HG03432 (cell line): ENCODE measurements around the gene EEFSEC.

Experiments used
- ATAC-seq: cut with Tn5 transposase; IDR thresholded peaks from one replicate; pipeline ENCODE4 v1.9.1; 2021; ENCODE audit warnings: mild to moderate bottlenecking, moderate library complexity; ENCODE audit not compliant: unreplicated experiment

Gene EEFSEC

DNA sequence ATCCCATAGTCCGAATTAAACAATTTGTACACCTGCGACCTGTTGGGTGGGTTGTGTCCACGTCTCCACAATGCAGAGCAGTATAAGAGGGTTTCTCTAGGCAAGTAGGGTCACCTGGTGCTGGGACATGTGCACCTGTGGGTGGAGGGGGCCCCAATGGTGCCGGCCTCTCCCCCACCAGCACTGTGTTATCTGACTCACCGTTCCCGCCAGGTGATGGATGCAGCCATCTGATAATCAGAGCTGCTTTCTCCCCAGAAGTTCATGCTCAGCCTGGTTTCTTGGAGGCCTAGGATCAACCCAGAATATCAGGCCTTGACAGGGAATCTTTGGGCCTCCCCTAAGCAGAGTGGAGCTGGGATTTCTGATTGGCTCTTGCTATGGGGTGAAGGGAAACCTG lies 227.4 kb downstream of the EEFSEC start:
- no peak for ATAC-seq

DNA sequence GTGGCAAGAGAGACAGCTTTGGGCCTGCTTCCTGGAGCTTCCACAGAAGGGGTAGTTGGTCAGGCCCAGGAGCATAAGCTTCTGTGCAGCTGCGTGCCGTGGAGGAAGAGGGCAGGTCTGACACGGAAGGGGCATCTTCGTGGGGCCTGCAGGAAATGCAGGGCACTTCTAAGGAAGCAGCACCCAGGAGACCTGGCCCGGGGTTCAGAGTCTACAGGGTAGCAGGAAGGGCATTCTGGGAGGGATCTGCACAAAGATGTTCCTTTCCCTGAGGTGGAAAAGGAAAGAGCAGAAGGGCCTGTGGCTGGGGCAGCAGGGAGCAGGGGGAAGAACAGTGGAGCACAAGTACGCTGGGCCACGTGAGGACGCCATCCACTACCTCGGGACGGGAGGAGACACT lies 228.3 kb downstream of the EEFSEC start:
- no peak for ATAC-seq

DNA sequence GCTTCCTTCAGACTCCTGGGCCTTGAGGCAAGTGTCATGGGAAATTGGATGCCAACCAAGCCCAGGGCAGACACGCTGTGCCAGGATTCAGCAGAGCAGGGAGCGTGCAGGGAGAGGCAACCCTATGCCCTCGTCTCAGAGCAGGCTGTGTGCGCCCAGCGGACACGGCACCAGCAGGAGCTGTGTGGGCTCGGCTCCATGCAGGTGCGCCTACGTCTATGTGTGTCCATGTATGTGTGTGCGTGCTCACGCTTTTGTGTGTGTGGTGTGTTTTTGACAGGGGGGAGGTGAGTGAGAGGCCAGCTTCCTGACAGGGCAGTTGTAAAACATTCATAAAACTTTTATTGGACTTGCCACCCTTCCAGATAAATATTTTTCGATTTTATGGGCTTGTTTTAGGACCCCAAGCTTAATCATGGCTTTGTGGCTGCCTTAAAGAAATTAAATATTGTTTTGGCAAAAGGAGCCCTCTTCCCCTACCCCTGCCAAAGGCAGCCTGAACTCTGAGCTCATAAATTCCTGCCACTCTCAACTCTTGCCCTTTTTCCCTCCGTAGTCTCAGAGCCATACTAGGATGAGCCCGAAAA lies 229.0 kb downstream of the EEFSEC start:
- ATAC-seq = no peak

DNA sequence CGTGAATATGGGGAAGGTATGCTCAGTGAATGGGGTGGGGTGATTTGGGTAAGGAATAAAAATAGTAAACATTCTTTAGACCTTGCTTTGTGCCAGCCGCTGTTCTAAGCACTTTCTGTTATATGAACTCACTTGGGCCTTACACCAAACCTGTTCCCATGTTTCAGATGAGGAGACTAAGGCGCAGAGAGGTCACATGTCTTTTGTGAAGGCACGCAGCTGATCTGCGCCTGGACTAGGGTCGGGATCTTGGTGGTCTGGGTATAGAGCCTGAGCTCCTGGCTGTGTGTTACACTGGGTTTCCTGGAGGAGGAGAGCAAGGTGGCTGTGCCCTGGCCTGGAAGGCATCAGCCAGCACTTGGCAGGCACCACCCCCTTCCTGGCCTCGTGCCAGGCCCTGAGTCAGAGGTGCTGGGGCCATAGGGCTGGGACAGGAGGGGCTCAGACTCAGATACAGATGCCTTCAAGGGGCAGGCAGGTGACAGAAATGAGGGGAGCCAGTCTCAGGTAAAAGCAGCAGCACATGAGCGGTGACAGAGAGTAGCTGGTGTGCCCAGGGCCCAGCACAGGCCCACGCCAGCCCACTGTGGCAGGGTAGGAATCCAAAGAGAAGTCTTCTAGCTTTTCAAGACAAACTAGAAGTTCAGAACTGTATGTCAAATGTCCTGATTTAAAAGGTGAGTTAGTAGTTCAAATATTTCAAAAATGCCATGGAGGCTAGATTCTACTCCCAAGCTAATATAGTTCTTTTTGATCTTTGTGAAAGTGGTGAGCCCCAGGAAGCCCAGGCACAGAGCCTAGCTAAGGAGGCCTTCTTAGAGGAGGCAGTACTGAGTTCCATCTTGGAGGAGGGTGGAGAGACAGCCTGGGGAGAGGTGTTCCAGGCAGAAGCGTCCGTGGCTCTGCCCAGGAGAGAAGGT lies 230.3 kb downstream of the EEFSEC start:
- ATAC-seq = no peak

DNA sequence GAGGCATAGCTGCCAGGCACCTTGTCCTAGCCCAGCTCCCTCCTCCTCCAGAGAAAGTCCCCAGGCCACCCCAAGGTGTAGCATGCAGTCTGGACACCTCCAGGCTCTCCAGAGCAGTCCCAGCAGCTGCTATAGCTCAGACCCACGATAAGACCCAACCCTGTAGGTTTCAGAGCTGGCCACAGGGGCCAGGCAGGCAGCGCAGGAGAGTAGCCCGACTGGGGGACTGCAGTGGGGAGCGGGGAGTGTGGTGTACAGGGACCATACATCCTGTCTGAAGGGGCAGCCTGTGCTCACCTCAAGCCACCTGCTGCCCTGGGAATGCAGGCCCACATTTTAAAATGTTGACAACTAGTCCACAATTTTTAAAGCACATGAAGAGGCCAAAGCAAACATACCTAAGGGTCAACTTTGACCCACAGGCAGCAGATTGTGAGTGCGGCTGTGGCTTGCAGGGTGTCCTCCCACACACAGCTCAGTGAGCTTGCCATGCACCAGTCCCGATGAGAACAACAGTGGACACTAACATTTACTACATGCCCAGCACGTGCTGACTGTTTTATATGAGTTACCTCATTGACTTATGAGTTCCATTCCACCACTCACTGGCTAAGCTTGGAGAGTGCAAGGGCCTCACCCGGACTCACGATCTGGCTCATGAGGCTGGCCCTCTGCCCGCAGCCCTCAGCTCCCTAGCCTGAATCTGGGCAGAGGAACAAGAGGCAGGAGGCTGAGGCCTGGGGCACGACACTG lies 232.0 kb downstream of the EEFSEC start:
- no peak for ATAC-seq

DNA sequence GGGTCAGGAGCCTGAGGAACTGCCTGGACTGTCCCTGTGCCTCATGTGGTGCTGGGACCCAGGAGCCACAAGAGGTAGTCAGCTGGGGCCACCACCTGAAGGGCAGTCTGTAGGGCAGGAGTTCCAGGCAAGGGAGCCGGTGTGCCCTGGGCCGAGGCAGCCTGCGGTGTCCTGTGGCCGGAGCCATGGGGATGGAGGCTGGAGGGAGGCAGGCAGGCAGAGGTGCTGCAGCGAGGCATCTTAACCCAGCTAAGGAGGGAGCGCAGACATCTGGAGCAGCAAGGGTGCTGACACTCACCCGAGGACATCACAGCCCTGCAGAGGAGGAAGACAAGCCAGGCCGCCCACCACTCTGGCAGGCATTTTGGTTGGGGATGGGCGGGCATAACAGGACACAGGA lies 235.7 kb downstream of the EEFSEC start:
- no peak for ATAC-seq

DNA sequence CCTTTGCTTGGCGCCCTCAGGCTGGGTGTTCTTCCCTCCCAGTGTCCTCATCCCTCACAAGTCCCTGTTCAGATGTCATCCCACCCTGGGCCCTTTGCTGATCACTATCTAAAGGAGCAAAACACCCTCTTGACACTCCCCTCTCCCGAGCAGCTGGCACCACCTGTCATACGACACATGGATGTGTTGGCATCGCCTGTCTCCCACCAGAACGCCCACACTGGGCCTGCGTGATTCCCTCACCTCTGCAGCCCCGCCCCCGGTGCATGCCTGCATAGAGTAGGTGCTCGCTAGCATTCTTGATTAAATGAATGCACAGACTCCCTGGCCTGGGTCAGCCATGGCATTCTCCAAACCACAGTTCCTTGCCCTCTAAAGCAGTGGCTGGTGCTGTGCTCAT lies 237.6 kb downstream of the EEFSEC start:
- no peak for ATAC-seq

DNA sequence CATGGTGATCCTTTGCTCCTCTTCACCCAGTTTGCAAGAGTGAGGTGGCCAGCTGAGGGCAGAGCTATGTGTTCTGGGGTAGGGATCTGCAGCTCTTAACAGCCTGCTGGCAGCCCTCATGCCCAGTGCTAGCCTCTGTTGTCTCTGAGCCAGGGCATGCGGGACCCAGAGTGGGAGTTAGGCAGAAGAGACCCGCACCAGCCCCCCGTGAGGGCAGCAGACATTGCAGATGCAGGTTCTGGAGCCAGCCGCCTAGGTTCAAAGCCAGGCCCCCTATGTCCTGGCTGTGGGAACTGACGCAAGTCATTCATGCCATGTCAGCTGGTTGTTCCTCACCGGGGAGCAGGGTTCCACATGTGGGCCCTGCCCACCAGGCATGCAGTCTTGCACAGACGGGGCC lies 238.7 kb downstream of the EEFSEC start:
- no peak for ATAC-seq

DNA sequence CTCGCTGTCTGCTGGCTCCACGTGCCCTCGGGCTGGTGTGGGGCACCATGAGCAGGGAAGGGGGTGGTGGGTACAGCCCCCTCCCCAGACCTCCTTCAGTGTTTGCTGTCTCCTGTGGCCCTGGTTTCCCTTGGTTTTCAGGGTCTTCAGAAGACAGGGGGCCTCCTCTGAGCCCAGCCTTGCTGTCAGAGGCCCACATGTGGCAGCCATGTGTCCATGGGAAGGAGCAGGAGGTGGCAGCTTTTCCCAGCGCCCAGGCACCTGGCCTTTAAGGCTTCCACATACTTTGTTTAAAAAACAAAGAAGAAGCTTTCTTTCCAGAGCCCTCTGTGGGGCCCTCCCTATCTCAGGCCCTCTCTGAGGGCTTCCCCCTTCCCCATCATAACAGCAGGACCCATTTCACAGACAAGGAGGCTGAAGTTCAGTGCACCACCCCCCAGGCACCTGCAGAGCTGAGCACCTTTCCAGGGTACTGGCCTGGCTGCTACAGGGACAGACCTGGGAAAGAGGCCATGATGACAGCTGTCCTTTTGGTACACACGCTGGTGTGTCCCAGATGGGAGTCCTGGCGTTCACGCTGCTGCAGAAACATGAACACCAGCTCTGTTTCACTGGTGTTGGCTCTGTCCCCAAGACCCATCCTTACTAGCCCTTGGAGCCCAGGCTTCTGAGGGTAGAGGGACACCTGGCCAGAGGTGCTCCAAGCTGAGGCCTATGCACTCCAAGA lies 239.7 kb downstream of the EEFSEC start:
- ATAC-seq = no peak

DNA sequence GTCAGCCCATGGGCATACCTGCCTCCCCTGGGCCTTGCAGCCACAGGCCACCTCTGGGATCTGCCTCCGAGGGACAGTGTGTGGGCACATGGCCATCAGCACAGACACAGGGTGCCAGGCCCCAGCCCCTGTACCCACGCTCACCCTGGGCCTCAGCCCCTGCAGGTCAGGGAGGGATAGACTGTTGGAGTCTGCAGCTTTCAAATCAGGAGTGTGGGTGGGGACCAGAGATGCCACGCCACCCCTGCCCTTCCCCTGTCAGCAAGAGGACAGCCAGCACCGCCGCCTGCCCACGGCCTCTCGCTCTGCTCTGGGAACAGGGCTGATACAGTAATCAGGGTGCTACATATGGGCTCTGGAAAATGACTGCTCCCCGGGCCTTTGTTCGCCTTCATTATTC lies 240.8 kb downstream of the EEFSEC start:
- ATAC-seq = no peak

DNA sequence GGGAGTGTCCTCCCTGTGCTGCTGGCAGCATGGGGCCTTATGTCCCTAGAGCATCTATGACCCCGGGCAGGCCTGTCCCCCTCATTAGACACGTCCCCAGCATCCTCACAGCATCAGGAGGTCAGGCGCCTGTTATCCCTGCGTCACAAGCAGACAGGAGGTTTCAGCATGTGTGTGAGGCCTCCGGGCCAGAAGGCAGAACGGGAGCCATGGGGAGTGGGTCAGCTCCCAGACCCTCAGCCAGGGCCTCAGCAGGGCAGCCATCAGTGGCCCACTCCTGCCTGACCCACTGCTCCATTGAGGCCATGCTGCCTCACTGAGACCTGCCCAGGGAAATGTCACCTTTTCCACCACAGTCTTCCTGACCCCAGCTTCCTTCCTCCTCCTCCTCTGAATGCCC lies 241.8 kb downstream of the EEFSEC start:
- ATAC-seq = no peak

DNA sequence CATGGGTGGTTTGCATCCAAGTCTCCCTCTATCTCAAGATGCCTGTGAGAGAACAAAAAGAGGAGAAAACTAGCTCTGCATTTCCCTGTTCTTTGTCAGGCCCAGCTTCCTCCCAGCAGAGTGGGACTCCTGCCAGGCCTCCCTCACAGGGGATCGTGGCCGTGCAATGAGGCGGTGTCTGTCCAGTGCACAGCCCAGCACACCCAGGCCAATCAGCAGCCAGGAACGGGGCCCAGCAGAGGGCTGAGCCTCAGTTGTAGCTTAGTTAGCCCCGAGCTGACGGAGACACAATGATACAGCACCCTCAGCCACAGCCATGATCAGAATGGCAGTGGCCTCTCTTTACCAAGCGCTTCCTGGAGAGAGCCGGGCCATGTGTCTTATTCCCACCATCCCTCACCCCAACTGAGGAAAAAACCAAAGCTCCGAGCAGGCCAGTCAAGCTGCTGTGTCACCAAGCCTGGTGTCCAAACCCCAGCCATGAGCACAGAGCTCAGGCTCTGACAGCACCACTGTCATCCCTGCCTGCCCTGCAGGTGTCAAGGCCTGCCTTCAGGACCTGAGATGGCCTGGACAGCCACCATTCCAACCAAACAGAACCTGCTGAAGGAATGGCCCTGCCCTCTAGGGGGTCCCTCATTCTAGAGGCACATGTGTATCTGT lies 242.3 kb downstream of the EEFSEC start:
- ATAC-seq = no peak

DNA sequence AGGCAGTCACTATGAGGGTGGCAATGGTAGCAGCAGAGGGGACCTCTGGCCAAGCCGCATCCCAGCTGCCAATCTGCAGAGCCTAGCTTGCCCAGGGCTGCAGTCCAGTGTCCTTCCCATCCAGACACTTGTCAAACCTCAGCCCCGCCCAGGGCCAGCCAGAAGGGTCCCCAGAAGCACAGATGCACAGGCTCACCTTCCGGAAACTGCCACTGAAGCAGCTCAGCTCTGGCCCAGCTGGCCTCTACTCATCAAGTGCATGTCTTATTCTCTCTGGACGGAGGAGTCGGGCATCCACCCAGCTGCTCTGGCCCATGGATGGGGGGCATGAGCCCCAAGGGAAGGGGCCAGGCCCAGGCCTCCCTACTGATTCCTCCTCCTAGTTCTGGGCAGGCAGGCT lies 244.2 kb downstream of the EEFSEC start:
- no peak for ATAC-seq

DNA sequence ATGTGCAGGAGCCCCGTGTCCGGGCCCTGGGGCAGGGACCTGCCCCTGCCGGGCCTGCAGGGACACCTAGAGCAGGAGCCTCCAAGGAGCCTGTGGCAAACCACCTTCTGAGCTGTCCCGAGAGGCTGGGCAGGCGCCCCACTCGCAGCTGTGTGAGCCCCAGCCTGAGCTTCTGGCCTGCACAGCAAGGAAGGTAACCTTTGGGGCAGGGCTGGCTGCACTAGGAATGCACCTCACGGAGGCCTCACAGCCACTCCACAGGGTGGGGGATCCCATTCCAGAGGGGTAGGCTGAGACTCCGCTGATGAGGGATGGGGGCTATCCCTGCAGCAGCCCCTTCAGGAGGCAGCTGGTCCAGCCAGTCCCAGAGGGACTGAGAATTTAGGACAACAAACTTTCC lies 245.3 kb downstream of the EEFSEC start:
- no peak for ATAC-seq

DNA sequence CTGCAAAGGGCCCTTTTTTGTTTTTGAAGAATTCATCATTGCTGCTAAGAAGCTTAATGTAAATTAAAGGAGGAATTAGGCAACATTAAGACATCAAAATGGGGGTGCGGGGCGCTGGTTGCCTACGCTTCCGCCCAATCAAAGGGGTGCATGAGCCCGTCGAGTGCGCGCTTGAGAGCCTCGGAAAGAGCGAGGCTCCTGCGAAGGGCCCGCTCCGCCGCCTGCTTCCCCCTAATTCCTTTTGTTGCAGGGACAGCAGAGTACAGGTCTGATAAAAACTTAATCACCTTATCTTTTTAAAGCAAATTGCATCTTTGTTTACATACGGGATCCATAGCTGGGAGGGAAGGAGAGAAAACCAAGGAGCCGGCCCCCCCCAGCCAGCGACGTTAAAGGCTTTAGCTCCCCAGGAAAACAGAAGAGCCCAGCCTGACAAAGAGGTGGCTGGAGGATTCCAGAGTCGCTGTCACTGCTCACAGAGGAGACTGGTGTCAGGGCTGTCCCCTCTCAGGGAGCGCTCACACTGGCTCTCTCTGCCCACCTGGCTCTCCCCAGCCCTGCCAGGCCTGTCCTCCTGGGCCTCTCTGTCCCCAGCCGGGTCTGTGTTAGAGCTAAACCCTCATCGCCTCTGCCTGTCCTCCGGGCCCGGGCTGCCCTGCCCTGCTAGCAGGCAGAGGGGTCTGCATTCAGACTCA lies 246.1 kb downstream of the EEFSEC start:
- ATAC-seq = no peak

DNA sequence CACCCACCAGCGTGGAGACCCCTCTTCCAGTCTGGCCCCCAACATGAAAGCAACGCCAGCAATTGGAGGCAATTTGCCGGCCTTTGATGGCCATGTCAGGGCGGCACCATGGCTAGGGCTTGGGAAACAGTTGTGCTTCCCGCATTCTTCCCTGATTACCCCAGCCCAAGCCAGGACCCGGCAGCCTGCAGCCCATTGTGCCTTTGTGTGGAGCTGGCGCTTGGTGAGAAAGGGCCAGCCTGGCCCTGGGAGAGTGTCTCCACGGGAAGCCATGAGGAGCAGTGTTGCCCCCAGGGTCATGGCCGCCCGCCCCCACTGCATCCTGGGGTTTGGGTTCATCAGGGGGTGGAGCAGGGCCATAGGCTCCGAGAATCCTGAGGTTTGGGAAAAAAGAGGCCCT lies 247.4 kb downstream of the EEFSEC start:
- ATAC-seq = no peak

DNA sequence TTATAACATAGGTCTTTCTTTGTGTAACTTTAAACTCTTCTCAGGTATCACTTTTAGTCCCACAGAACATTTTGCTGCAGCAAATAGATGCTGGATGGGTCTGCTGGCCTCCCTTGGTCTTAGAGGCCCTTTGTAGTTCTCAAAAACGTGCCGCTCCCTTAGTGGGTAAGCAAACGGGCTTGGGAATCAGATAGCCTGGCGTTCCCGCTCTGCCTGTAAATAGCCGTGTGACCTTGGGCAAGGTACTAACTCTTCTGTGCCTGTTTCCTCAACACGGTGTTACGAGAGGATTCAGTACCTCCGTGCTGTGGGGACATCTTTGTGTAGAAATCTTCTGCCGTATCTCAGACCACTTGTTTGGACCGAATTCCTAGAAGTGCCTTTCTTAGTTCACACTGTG lies 249.0 kb downstream of the EEFSEC start:
- no peak for ATAC-seq

DNA sequence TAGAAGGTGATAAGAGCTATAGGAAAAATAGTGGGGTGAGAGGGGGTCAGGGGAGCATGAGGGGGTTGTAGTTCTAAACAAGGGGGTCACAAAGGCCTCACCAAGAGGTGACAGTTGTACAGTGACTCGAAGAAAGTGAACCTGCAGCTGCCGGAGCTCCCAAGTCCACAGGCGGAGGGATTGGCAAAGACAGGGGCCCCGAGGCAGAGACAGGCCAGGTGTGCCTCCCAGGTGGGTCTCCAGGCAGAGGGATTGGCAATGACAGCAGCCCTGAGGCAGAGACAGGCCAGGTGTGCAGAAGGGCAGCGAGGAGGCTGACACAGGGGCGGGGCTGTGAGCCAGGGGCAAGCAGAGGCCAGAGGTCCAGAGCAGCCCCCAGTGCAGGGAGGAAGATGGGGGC lies 249.7 kb downstream of the EEFSEC start:
- no peak for ATAC-seq

DNA sequence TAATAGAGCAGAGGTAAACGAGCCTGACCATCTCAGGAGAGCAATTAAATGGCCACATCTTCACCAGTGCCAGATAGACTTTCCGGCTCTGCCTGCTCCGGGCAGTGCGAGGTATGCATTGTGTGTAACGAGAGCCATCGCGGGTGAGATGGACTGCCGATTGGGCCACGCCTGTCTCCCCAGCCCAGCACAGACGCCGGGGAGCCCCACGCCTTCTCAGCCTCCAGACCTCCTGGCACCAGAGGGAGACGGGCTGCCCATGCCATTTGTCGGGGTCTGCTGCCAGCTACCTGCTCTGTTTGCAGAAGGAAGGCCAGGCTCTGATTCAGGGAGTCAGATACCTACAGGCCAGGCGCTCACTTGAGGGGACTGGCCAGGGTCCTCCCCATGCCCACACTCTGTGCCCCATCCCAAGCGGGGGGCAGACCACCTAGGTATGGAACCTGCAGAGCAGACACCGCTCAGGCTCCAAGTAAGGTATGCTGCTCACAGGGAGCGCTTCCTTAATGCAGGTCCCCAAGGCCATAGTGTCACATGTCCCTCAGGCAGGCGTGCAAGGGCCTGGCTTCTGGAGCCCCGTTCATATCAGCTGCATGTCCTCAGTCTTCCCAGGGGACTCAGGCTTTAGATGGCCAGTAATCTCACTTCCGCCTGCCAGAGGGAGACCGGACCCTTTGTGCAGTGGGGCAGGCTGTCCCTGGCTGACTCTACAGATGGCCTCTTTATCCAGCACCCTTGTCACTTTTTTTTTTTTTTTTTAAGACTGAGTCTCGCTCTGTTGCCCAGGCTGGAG lies 251.2 kb downstream of the EEFSEC start:
- ATAC-seq = no peak
